Hypothalamus (tissue), 51 donors: ENCODE measurements around the gene CST9.

ENCODE experiments used
- DNase-seq, 51 donors: peaks; one replicate each; lab custom pipeline; 2025; lab: John Stamatoyannopoulos, UW

Gene CST9

DNA sequence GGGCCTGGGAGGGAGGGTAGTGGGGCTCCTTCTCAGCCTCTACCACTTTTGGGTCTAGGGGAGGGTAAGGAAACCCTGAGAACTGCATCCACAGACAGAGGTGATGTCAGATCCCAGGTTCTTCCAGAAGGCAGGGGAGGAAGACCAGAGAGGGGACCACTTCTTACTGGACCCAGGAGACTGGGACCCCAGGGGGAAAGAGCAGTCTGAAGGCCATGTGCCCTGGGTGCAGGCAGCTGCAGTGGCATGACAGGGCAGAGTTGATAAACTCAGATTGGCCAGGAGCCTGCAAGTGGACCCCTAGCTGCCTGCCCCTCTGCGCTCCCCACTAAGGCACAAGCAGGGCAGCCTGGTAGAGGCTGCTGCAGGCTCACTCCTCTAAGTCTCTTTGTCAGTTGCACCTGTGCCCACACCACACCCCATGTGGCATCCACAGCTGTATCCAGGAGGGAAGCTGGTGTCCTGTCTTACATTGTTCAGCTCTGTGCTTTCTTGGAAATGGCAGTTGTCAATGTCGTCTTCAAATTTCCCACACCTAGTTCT, 40.1 kb downstream of the CST9 start:
- DNase-seq: no peak

DNA sequence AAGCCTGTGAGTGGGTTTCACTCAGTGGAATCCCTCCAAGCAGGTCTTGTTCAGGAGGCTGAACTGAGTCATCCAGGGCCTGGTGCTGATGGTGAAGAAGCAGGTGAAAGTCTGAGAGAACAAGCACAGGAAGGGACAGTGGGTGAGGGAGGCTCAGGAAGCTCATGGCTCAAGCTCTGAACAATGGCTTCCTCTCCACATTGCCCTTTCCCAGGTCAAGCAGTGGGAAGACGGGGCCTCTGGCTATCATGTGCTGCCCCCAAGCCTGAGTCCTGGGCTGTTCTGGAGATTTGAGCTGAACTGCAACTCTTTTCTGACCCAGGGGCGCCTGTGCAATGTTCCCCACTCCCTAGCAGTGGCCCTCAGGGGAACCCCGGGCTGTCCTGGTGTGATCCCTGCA, 40.8 kb downstream of the CST9 start:
- no peak for DNase-seq

GRCh38 chr20:23562721-23563342, 42.9 kb downstream of the CST9 start:
- DNase-seq: no peak

GRCh38 chr20:23554401-23554800, 51.3 kb downstream of the CST9 start:
- no peak for DNase-seq
